CD4-positive, alpha-beta T cell treated with Interleukin-4 for 4 hours (primary cell): Measurements from ENCODE around the gene CGB1.
"Not testable (repeated sequence)": the region's sequence is repeated elsewhere in the genome, so short reads cannot be mapped to it uniquely, and the experiment has no call there.

Experiments
- DNase-seq: peaks from one replicate; pipeline ENCODE4 v3.0.0-alpha.2; 2020

The CGB1 gene

DNA sequence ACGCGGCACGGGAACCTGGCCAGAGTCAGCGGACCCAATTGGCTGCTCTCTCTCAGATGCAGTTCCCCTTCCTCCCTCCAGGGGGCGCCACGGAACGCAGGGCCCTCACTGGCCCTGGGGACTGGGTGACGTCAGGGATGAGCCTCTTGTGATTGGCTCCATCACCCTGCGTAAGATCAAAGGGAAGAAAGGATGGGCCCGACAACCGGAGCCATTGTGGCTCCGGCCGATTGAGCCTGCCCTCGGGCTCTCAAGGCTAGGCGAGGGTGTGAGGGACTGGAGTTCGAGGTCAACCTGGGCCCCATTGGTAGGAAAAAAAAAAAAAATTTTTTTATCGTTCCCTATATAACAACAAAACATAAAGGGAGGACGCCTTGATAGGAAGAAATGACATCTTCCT, at the start of gene CGB1:
Gene CGB1 (minus strand): TSS at position 81 of the 400 bp plus-strand sequence. CDS start 184 bp downstream, outside the sequence.
- DNase-seq: not testable (repeated sequence)

DNA sequence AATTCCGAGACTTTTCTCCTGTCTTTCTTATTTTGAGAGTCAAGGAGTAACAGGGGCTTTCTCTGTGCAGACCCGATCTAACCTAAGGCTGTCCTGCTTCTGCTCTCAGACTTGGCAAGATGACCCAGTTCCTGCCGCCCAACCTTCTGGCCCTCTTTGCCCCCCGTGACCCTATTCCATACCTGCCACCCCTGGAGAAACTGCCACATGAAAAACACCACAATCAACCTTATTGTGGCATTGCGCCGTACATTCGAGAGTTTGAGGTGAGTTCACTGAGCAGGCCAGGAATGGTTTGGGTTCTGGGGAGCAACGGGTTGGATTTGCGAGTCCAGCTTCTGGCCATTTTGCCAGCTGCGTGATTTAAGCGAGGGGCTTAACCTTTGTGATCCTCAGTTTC, 49.6 kb upstream of the CGB1 start:
- DNase-seq: no peak

DNA sequence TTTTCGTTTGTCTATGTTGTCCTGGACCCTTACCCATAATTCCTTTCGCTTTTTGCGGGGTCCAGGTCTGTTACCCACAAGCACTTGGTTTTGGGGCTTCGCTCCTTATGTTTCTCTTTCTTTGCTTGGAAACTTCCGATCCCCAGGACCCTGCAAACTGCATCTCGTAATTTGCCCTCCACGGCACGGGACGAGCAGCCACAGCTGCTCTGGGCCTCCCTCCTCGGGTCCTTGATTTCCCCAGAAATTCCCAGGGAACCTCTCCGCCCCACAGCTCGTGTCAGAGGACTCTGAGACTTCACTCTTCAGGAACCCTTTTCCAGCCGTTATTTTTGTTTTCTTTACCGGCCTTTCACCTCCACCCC, 49.2 kb upstream of the CGB1 start:
- DNase-seq: no peak

GRCh38 chr19:49085020-49085867, 48.5 kb upstream of the CGB1 start, which contains the start of gene SNRNP70:
Gene SNRNP70, plus strand, starts transcription at chr19:49085451. Its CDS starts 964 bp downstream, at chr19:49086415.
- peak; percentile 100 for DNase-seq

DNA sequence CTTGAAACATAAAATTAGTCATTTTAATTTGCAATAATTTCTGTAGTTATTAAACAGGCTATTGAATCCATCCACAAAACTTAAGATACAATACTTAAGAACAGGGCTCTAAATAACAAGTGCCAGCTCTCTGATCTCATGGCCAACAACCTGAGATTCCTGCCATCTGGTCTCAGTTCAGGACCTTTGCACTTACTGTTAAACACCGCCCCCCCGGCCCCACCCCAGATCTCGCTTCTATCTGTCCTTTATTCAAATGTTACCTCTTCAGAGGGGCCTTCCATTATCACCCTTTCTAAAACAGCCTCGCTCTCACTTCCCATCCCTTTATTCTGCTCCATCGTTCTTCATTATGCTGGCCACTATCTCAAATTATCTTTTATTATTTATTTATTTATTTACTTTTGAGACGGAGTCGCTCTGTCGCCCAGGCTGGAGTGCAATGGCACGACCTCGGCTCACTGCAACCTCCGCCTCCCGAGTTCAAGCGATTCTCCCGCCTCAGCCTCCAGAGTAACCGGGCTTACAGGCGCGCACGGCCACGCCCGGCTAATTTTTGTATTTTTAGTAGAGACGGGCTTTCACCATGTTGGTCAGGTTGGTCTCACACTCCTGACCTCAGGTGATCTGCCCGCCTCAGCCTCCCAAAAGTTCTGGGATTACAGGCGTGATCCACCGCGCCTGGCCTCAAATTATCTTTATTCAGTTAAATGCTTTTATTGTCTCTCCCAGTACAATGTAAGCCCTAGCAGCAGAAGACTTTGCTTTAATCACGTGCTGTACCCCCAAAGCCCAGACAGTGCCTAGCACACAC, 47.7 kb upstream of the CGB1 start:
- no peak for DNase-seq

DNA sequence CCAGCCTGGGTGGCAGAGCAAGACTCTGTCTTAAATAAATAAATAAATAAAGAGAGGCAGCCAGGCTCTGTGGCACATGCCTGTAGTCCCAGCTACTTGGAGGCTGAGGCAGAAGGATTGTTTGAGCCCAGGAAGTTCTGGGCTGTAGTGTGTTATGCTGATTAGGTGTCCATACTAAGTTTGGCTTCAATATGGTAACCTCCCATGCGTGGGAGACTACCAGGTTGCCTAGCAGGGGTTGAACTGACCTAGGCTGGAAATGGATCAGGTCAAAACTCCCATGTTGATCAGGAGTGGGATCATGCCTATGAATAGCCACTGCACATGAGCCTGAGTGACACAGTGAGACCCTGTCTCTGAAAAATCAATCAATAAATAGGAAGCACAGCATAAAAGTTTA, 44.6 kb upstream of the CGB1 start:
- DNase-seq: no peak

- no peak for DNase-seq
Measured at GRCh38 chr19:49080392-49080791, 43.7 kb upstream of the CGB1 start.

DNA sequence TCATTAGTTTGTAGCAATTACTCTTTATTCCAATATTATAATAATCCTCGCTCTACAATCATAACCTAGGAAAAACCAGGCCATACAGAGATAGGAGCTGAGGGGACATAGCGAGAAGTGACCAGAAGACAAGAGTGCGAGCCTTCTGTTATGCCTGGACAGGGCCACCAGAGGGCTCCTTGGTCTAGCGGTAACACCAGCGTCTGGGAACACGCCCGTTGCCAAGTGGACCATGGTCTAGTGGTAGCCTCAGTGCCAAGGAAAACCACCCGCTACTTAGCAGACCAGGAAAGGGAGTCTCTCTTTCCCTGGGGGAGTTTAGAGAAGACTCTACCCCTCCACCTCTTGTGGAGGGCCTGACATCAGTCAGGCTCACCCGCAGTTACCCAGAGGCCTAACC, 38.2 kb upstream of the CGB1 start:
- not testable (repeated sequence) for DNase-seq

DNA sequence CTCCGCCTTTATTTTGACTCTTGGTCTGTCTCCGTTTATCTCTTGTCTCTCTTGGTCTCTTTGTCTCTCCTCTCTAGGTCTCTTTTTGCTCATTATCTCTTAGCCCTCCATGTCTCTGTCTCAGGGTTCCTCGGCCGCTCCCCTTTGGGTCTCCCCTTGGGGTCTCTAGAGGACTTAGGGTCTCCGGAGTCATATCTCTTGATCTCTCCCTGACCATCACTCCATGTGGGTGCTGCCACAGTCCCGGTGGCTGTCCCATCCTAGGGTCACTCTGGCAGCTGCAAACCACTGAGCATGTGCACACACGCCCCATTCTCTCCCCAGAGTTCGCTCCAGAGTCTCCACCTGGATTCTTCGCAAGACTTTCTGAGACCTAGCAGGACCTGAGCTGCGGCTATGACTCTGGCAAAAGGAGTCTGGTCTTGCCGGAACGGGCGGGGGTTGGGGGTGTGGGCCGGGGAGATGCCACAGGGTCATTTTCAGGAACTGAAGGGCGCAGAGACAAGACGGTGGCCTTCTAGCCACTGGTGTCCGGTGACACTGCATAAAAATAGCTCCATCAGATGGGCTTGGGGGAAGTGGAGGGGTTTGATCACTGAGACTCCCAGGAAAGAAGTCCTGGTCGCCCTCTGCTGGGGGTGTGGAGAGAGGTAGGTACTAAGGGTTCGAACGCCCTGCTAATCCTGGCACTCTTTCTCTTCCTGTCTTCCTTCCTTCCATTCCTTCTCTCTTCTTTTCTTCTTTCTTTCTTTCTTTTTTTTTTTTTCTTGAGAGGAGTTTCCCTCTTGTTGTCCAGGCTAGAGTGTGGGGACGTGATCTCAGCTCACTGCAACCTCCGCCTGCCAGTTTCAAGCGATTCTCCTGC, 37.1 kb upstream of the CGB1 start:
- no peak for DNase-seq

GRCh38 chr19:49071860-49072547, 35.3 kb upstream of the CGB1 start:
- DNase-seq: no peak

GRCh38 chr19:49070416-49070815, 33.7 kb upstream of the CGB1 start:
- DNase-seq: no peak

GRCh38 chr19:49069026-49069425, 32.3 kb upstream of the CGB1 start:
- no peak for DNase-seq

DNA sequence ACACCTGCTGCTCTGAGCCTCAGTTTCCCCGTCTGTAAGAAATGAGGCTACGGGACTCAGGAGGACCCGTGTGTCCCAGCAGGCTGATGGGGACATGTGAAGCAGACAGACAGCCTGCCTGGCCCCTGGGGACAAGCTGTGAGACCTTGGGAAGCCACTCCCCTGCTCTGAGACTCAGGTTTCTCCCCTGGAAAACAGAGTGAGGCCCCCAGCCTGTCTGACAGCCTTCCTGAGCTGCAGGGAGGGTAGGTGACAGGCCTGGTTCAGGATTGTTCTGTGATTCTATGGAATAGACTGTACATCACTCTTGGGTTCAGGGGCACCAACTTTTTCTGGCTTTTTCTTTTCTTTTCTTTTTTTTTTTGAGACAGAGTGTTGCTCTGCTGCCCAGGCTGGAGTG, 30.9 kb upstream of the CGB1 start:
- no peak for DNase-seq

DNA sequence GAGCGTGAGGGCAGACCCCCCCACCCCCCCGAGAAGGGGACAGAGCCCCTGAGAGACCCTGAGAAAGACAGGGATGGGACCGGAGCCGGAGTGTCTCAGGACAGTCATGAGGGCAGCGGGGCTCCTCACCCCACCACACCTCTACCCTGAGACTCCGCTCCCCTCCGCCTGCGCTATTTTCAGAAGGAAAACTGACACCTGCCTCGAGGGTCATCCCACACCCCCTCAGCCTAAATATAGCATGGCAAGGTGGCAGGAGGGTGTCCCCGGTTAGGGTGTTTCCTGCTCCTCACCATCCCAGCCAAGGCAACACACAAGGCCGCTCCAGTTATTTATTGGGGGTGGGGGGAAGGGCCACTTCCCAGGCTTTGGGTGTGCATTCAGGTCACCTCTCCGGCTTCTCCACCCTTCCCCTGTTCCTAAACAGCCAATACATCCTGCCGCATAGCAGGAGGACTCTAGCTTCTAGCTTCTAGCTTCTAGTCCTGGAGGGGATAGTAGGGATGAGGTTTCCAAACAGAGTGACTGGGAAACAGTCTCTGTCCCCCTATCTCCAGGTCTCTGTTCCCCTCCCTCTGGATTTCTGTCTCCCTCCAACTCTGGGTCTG, 29.3 kb upstream of the CGB1 start:
- DNase-seq: no peak

DNA sequence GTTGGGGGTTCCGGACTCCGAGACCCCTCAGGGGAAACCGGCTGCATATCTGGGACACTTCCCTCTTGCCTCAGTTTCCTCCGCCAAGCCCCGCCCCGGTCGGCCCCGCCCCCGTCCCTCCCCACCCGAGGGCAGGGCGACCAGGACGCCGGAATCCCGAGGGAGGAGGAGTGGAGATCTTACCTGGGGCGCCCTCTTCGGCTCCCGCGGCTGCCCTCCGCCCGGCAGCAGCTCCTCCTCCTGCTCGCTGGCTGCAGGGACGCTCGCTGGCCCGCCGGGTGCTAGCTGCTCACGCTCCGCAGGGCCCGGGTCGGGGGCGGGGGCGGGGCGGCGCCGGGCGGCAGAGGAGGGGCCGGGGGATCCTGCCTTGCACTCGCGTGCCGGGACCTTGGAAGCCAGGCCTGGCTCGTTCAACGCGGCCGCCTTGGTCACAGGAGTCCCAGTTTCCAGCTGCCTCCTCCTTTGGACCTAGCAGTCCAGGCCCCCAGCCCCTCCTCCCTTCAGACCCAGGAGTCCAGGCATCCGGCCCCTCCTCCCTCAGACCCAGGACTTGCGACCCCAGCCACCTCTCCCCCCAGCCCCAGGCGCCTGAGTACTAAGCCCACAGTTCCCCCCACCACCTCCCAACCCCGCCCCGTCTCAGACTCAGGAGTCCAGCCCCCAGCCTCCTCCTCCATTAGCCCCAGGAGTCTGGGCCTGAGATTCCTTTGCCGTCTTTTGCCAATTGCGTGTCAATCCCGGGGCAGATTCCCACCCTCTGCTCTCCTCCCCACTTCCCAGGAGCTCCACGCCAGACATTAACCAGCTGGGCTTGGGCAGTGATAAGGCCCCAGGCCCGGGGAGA, 28.3 kb upstream of the CGB1 start, which contains the start of gene NTF4:
Gene NTF4 (minus strand): TSS at position 51 of the 844 bp plus-strand sequence. CDS start 2,821 bp downstream, outside the sequence.
- DNase-seq: no peak

- DNase-seq: no peak
Measured at GRCh38 chr19:49064029-49064629, 27.4 kb upstream of the CGB1 start.

GRCh38 chr19:49061445-49061844, 24.8 kb upstream of the CGB1 start:
- no peak for DNase-seq

DNA sequence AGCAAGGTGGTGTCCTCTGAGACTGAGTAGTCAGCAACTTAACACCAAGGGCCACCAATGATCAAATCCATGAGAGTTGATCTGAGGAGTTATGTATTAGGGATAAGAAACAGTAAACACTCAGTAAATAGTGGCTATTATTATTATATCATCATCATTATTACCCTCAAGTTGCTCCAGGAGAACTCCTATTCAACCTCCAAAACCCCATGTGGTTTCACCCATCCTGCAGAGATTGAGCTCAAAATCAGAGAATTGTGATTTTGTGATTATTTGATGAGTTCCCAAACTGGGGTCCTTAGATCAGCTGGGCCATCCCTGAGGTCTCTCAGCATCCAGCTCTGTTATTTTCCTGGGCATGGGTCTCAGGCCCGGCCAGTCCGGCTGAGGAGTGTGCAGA, 24.3 kb upstream of the CGB1 start:
- DNase-seq: no peak

- no peak for DNase-seq
Measured at GRCh38 chr19:49059053-49059452, 22.4 kb upstream of the CGB1 start.

DNA sequence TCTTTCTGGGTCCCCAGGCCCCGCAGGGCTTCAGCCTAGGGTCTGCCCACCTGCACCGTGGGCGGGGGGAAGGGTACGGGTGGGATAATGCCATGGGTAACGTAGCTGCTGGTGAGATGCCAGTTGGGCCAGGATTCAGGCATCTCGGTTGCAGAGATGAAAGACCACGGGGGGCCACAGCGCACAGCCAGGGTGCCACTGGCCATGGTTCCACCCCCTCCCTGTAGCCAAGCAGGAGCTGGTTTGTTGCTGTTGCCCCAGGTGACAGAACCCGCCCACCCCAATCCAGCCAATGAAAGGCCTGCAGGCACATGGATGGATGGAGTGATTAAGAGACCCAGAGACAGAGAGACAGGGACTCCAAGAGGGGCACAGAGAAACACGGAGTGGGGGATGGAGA, 21.9 kb upstream of the CGB1 start:
- no peak for DNase-seq
